HG03558 (cell line): ENCODE measurements around the gene RNF115.

Source experiments
- ATAC-seq: cut with Tn5 transposase; IDR thresholded peaks from one replicate; pipeline ENCODE4 v1.9.1; 2021; ENCODE audit warnings: moderate number of reproducible peaks; ENCODE audit not compliant: unreplicated experiment; ENCODE audit errors: extremely low read depth

Gene RNF115

DNA sequence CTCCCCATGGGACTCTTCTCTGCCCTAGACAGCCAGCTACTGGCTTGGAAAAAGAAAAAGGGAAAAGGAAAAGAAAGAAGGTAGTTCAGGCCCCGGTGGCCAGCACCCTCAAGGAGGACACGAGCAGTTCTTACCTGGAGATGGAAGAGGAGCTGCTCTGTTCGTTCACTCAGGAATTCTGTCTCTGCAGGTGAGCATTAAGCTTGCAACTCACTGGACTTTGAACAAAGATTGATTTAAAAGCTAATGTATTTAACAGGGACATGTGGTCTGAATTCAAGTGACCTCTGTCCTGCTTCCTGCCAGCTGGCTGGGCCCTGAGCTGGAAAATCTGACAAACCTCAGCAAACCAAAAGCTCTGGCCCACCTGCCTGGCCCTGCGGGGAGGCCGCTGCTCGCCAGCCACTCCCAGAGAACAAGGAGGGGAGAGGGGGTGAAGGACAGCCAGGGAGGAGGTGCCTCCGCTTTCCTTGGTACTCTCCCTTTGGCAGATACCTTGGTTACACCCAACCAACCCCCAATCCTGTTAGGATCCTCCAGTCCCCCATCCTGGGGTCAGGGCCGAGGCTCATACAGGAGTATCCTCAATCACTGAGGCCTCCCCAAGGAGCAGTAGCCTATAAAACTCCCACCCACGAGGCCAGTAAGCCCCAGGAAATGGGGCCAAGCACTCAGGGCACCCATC, 116.6 kb downstream of the RNF115 start, which contains the start of gene PDZK1:
Gene PDZK1, minus strand, starts transcription at position 186 of the 685 bp plus-strand sequence. CDS start 19,347 bp downstream, outside the sequence.
- ATAC-seq, result no peak

DNA sequence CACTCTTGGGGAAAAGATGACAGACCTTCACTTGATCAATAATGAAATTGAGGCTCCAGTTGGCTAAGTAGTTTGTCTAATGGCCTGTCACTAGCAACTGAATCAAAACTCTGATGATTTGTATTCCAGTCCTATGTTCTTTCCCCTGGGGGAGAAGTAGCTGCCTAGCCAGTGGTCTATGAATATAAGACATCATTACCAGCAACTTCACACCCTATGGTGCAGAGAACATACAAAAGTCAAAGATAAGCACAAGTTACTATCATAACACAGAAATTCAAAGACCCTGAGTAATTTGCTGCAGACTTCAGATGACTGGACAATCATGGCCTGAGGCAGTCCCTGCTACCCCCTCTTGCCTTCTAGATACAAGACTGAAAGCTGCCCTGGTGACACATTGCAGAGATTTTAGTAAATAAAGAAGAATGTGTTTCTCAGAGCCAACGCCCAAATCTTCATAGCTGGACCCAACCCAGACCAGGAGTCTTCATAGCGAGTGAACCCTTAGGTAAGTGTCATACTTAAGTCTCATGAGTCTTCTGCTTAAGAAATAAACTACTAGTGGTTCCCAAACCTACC, 117.7 kb downstream of the RNF115 start:
- ATAC-seq, result no peak

- ATAC-seq, result no peak
Measured at GRCh38 chr1:145705622-145706021, 118.3 kb downstream of the RNF115 start.

DNA sequence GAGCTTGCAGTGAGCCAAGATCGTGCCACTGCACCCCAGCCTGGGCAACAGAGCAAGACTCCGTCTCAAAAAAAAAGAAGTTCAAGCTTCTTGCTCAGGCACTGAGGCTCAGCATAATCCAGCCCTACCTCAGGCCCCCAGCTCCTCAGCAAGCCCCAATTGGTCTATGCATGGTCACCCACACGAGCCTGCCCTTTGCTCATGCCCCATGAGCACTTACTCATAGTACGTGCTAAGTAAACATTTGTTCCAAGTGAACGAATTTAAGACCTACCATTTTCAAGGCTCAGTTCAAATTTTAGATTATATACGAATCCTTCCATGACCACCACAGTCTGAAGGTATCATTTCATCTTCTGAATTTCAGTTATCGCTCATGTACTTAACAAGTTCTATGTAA, 121.1 kb downstream of the RNF115 start:
- no peak for ATAC-seq

DNA sequence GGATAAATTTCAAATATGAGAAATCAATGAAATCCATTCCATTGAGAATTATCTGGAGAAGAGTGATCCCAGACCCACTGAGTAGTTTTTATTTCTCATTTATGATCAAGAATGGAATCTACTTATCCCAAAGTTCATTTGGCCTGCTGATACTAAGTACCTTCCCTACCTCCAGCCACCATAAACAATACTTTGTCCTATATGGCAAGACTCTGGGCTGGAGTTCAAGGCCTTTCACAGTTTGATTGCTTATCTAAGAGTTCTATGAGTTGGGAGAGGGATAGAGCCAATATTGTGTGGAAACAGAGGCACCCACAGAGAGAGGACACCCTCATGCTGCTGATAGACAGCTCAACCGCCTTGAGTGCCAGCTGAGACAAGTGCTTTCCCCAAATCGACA, 121.8 kb downstream of the RNF115 start:
- no peak for ATAC-seq

GRCh38 chr1:145701306-145701862, 122.5 kb downstream of the RNF115 start:
- no peak for ATAC-seq

GRCh38 chr1:145696630-145696960, 127.3 kb downstream of the RNF115 start:
- ATAC-seq, result no peak

- ATAC-seq, result no peak
Measured at GRCh38 chr1:145695821-145696629, 127.9 kb downstream of the RNF115 start.

DNA sequence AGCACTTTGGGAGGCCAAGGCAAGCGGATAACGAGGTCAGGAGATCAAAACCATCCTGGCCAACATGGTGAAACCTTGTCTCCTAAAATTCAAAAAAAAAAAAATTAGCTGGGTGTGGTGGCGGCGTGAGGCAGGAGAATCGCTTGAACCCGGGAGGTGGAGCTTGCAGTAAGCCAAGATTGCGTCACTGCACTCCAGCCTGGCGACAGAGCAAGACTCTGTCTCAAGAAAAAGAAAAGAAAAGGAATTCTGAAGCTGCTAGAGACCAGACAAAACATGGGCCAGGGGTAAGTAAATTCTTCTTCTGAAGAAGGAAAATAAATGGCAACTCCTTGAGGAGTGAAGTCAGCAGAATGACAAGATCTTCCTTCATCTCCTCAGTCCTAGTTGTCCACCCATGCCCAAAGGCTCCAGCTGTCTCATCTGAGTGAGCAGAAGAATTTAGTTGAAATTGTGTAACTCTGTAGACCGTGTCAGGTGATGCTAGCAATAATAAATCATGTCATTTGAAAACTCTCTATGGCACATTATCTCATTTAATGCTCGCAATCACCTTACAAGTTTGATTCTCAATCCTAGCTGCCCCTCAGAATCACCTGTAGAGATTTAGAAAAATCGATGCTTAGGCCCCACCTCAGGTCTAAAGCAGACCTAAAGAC, 131.0 kb downstream of the RNF115 start:
- ATAC-seq, result no peak

DNA sequence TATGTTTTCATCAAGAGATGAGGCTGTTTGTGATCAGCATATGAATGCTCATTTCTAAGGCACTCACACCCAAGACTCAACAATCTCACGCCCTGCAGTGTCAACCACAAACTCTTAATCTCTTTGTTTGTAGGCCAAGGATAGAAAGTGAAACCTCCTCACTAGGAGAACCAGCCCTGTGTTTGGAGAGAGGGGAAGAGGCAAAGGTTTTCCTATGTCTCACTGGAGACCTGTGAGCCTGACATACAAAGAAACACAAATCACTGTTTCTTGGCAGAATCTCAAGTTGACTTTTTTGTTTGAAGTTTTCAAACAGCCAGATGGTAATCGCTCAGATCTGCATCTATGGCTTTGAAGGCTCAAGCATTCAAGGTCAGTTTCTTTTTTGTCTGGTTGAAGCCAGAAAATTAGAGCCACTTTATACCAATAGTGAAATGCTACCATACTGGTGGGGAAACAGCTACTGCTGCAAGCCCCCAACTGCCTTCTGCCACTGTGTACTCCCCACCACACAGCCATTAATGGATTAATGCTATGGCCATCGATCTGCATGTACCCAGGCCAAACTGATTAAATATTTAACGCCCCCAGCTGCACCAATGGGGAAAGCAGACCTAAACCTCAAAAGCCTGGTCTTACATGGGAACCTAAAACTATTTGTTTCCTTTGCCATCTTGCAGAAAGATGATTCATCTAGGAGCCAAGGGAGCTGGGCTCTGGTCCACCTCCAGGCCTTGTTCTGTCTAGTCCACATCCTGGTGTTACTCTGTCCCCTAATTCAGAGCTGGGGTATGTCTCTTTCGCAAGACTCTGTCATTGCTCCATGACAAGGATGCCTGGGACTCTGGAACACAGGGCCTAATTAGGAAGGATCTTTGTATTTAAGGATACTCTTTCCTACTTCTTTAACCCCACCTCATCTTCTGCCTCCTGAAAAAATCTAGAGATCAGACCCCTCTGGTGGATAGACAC, 133.0 kb downstream of the RNF115 start:
- no peak for ATAC-seq

DNA sequence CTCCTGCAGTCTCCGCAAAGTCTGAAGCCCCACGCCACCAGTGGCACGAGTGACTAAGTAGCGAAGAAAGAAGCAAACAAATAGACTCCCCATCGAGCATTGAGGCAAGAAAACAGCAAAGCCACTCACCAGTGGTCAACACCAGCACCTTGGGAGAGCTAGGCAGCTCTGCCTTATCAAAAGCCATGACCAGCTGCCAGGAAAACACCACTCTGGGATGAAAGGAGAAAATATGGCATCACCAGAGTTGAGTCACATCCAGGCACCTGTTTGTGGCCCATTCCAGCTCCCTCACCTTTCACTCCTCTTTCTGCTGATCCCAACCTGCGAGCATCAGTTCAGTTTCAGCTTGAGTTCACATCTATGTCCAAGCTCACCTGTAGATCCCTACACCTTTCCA, 134.0 kb downstream of the RNF115 start:
- ATAC-seq, result no peak

DNA sequence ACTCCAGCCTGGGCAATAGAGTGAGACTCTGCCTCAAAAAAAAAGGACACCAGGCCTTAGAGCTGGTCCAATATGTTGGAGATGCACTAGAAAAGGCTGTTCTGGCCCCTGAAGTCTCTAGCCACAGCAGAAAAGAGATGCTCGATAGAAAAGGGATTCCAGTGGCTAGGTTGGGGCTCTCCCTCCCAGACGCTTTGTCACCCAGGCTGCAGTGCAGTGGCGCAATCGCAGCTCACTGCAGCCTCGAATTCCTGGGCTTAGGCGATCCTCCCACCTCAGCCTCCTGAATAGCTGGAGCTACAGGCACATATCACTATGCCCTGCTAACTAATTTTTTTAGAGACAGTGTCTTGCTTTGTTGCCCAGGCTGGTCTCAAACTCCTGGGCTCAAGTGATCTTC, 135.0 kb downstream of the RNF115 start:
- ATAC-seq, result no peak
